ENCODE results near the gene PACS1.

- no peak for TF ChIP-seq CTCF (IDR thresholded peaks at IDR 0.05)
- TF ChIP-seq POLR2AphosphoS5 (IDR thresholded peaks at IDR 0.05) = no peak
- no peak for TF ChIP-seq POLR2A (IDR thresholded peaks at IDR 0.05)
- no peak for TF ChIP-seq EP300 (IDR thresholded peaks at IDR 0.05)
Measured at GRCh38 chr11:66237867-66238266, 167.8 kb downstream of the PACS1 start.

All from stomach (tissue), 4 donors.